Activated B cell treated with CpG ODN at 0.5 μM for 24 hours (primary cell): ENCODE results near the gene NFIC. TPM values are rescaled to one million over a fixed set of nuclear protein-coding genes. Genes with fewer than 3 reads are reported as not detected.
"Not testable (repeated sequence)": the region's sequence is repeated elsewhere in the genome, so short reads cannot be mapped to it uniquely, and the experiment has no call there.

ENCODE experiments used
- ATAC-seq: fragments of 200-7000 bp; cut with Tn5 transposase; one replicate; pipeline ENCODE4 v1.10.0; 2021; ENCODE audit warnings: low read depth, mild to moderate bottlenecking, moderate library complexity
- CTCF ChIA-PET: fragments of 350-600 bp; sonication (Branson Sonifier 250); formaldehyde crosslinking; loops from one replicate; lab custom pipeline; 2021; ENCODE audit warnings: antibody characterized with exemption; lab: Charles Lee
- POLR2A ChIA-PET: fragments of 350-600 bp; sonication (Branson Sonifier 250); formaldehyde crosslinking; loops from one replicate; lab custom pipeline; 2021; ENCODE audit warnings: antibody characterized with exemption; lab: Charles Lee
- DNase-seq: peaks from one replicate; pipeline ENCODE4 v3.0.0; 2022
- H3K27ac Mint-ChIP-seq: one replicate; pipeline ENCODE4 v1.8.0; 2020; ENCODE audit warnings: mixed read lengths
- H3K27me3 Mint-ChIP-seq: one replicate; pipeline ENCODE4 v1.8.0; 2021; ENCODE audit warnings: mixed read lengths
- H3K36me3 Mint-ChIP-seq: one replicate; pipeline ENCODE4 v1.8.0; 2021; ENCODE audit warnings: low read depth, mixed read lengths
- H3K4me1 Mint-ChIP-seq: one replicate; pipeline ENCODE4 v1.8.0; 2021; ENCODE audit warnings: mixed read lengths
- H3K4me3 Mint-ChIP-seq: one replicate; pipeline ENCODE4 v1.8.0; 2020; ENCODE audit warnings: mild to moderate bottlenecking, mixed read lengths
- H3K9me3 Mint-ChIP-seq: one replicate; pipeline ENCODE4 v1.8.0; 2020; ENCODE audit warnings: mixed read lengths
- CTCF ChIP-seq: fragments of 200-600 bp; IDR thresholded peaks from one replicate; pipeline ENCODE4 v1.8.0; 2022; ENCODE audit warnings: antibody characterized with exemption, mild to moderate bottlenecking
- intact Hi-C: fragments of 100-400 bp; cut with micrococcal nuclease; formaldehyde crosslinking; loops from one replicate; pipeline ENCODE4 v1.15.1; 2024
- total RNA-seq: library from RNA; stranded (reverse); gene quantifications from 2 replicates; pipeline ENCODE4 v1.2.3, GENCODE V29; 2022

The NFIC gene
- total RNA-seq, 1 donor from 2014 or later: 18.8 TPM

GRCh38 chr19:3373971-3374368 lies 7.6 kb downstream of the NFIC start:
- Mint-ChIP-seq H3K27me3 (peaks cover 2% of the 10 kb centered on the region), H3K27ac (no peak overlapping the region), H3K4me3 (no peak overlapping the region), H3K36me3 (no peaks in the 10 kb centered on the region), H3K9me3 (no peaks in the 10 kb centered on the region), H3K4me1 (peaks cover 23% of the 10 kb centered on the region)
- intact Hi-C loops: no loop called here
- TF ChIP-seq CTCF: no peak
- CTCF ChIA-PET: no interaction called here
- no peak for ATAC-seq
- no peak for DNase-seq
- POLR2A ChIA-PET: interaction anchor here (0.6 kb wide), 1 partner anchor 392 kb away, joined by 11 read pairs; no protein-coding TSS in a partner anchor

GRCh38 chr19:3374369-3375112 lies 8.2 kb downstream of the NFIC start:
- no peak for DNase-seq
- H3K27me3 Mint-ChIP-seq: no peaks in the 10 kb centered on the region
- intact Hi-C loops: no loop called here
- no peaks in the 10 kb centered on the region for H3K9me3 Mint-ChIP-seq
- H3K27ac Mint-ChIP-seq: no peak overlapping the region
- no peak for ATAC-seq
- peaks cover 19% of the 10 kb centered on the region for H3K4me1 Mint-ChIP-seq
- POLR2A ChIA-PET: interaction anchor here (0.6 kb wide), 1 partner anchor 392 kb away, joined by 11 read pairs; no protein-coding TSS in a partner anchor
- H3K36me3 Mint-ChIP-seq: no peaks in the 10 kb centered on the region
- no peak overlapping the region for H3K4me3 Mint-ChIP-seq
- no peak for TF ChIP-seq CTCF
- CTCF ChIA-PET: no interaction called here

GRCh38 chr19:3375221-3376090 lies 9.1 kb downstream of the NFIC start:
- intact Hi-C loops: no loop called here
- Mint-ChIP-seq H3K36me3 (no peaks in the 10 kb centered on the region), H3K27ac (no peak overlapping the region), H3K4me3 (no peak overlapping the region), H3K9me3 (no peaks in the 10 kb centered on the region), H3K4me1 (peaks cover 12% of the 10 kb centered on the region), H3K27me3 (no peaks in the 10 kb centered on the region)
- no peak for DNase-seq
- TF ChIP-seq CTCF: no peak
- POLR2A ChIA-PET: interaction anchor here (0.7 kb wide), 1 partner anchor 372 kb away, joined by 6 read pairs; no protein-coding TSS in a partner anchor
- ATAC-seq: no peak
- CTCF ChIA-PET: no interaction called here

GRCh38 chr19:3376091-3376455 lies 9.7 kb downstream of the NFIC start:
- H3K4me1 Mint-ChIP-seq, H3K9me3 Mint-ChIP-seq, H3K4me3 Mint-ChIP-seq, H3K36me3 Mint-ChIP-seq, H3K27me3 Mint-ChIP-seq, H3K27ac Mint-ChIP-seq, DNase-seq, CTCF ChIA-PET, intact Hi-C loops, ATAC-seq: not testable (repeated sequence)
- POLR2A ChIA-PET: interaction anchor here (0.7 kb wide), 1 partner anchor 372 kb away, joined by 6 read pairs; no protein-coding TSS in a partner anchor

- Mint-ChIP-seq H3K9me3 (no peaks in the 10 kb centered on the region), H3K4me1 (no peaks in the 10 kb centered on the region), H3K4me3 (no peak overlapping the region), H3K36me3 (peaks cover 15% of the 10 kb centered on the region), H3K27me3 (no peaks in the 10 kb centered on the region), H3K27ac (no peak overlapping the region)
- CTCF ChIA-PET: no interaction called here
- DNase-seq (no peak), ATAC-seq (no peak)
- POLR2A ChIA-PET: no interaction called here
- intact Hi-C loops: no loop called here
- TF ChIP-seq CTCF: no peak
Observed at GRCh38 chr19:3378352-3379150, 12.2 kb downstream of the NFIC start.
